WI38 (cell line): ENCODE results near the gene ITPKB.

Experiments
- H3K4me3 ChIP-seq: 2 replicates; pipeline ENCODE4 v1.5.1; 2011; ENCODE audit warnings: low read depth, mild to moderate bottlenecking, control low read depth, low read length
- TF ChIP-seq, protein P1 (sequence below): IDR thresholded peaks from 2 replicates; pipeline ENCODE4 v1.5.1; 2012; ENCODE audit warnings: low read depth, mild to moderate bottlenecking, control low read depth, low read length

The ITPKB gene

DNA sequence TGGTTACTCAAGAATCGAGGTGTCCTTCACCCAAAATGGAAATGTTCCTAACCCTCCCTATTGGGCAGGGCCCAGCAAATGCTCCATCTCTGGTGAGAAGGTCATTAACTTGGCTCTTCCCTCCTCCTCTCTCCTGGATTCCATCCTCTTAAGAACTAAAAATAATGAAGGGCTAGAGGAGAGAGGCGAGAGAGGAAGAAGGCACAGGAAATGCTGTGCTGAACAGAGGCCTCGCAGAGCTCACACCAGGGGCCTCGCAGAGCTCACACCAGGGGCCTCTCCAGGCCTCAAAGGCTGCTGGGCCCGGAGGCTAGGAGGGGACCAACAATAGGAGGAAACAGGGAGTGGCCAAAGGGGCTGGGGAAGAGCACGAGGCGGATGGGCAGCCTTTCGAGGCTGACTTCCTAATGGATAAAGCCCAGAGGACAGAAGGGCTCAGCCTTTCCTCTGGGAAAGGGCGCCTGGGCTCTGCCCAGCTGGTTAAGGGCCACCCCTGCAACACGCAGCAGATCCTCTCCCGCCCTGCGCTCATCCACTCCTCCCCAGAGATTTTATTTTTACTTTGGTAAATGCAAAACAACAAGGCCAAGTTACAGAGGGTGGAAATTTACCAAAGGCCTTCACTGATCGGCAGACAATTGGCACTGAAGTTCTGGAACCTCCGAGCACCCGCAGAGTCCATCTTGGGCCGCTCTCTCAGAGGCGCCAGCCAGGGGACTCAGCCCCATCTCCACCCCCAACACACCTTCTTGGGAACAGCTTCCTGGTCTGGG lies 78.5 kb downstream of the ITPKB start:
- TF ChIP-seq, protein P1, sequence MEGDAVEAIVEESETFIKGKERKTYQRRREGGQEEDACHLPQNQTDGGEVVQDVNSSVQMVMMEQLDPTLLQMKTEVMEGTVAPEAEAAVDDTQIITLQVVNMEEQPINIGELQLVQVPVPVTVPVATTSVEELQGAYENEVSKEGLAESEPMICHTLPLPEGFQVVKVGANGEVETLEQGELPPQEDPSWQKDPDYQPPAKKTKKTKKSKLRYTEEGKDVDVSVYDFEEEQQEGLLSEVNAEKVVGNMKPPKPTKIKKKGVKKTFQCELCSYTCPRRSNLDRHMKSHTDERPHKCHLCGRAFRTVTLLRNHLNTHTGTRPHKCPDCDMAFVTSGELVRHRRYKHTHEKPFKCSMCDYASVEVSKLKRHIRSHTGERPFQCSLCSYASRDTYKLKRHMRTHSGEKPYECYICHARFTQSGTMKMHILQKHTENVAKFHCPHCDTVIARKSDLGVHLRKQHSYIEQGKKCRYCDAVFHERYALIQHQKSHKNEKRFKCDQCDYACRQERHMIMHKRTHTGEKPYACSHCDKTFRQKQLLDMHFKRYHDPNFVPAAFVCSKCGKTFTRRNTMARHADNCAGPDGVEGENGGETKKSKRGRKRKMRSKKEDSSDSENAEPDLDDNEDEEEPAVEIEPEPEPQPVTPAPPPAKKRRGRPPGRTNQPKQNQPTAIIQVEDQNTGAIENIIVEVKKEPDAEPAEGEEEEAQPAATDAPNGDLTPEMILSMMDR: no peak

DNA sequence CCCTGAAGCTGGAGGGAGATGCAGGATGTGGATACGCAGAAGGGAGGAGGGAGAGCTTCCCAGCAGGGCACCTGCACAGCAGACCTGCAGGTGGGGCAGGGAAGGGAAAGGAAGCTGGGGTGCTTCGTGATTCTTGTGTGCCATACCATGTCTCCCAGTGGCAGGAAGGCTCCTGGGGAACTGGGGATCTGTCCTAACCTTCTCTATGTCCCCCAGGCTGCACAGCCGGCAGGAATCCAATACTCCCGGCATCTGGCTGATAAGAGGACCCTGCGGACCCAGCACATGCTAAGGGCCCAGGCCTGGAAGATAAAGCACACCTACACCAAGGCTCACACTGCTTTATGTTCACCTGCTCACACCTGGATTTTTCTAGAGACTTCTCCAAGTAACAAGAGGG lies 79.4 kb downstream of the ITPKB start:
- TF ChIP-seq, protein P1: no peak
- H3K4me3 ChIP-seq: no peak overlapping the region

More for the DNA sequence above, 78.5 kb downstream of the ITPKB start:
- H3K4me3 ChIP-seq: no peak overlapping the region

DNA sequence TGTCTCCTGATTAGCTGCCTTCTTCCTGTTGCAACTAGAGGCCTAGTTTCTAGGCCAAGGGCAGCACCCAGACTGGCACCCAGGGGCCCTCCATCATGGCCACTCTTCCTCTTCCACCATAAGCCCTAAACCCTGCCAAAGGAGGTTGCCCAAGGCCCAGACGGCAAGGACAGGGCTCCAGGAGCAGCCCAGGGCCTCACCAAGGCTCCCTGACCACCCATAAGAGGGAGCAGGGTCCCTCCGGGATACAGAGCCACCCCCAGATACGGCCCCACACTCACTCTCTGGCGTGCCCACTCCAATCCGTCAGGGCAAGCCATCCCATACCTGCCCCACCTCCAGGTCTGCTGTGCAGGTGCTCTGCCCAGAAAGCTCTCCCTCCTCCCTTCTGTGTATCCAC lies 79.9 kb downstream of the ITPKB start:
- TF ChIP-seq, protein P1: no peak
- no peak overlapping the region for H3K4me3 ChIP-seq

DNA sequence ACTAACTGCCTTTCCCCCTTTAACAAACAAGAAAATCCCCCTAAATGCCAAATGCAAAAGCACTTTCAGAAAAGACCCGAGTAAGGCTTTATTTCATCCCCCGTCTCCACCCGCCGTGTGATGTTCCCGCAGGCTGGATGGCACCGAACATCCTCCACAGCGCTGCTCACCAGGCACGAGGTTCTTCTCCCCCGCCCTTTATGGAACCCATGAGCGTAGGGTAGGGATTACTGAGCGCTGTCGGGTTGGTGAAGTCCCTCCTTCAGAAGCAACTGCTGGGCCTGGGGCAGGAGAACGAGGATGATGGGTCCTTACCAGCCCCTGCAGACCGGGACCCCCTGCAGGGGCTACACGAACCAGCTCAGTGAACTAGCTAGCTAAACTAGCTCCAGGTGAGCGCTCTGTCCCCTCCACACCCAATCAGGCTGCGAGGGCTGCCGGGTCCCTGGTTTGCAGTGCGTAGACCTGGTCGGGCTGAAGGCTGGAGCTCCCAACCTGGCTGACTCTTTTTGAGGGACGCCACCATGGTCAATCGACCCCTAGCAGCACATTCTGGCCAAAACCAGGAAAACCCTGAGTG lies 80.4 kb downstream of the ITPKB start:
- TF ChIP-seq, protein P1: no peak
- H3K4me3 ChIP-seq: no peak overlapping the region

DNA sequence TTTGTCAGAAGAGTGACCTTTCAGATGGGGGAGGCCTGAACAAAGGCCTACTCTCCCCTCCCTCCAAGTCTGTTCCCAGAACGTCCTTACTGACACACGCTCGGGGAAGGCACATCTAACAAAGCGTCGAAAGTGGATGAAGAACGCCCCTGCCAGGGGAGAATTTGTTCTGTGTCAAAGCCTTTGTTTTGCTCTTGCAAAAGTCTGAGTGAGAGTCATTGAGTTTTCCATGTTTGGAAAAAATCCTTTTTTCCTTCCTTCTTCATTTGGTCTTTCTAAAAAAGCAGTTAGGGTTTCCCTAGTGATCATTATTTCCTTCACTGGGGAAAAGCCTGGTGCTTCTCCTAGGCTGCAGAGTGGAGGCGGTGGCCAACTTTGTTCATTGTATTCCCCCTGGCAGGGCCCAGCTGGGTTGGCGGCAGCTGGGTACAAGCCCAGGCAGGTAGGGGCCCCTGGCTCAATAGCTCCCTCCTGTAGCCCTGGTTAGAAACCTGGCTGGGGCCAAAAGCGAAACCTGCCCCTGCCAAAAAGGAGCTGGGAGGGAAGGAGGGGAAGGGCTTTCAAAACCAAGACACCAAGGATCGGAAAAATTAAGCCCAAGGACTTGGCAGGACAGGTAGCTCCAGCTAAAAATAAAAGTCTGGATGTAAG lies 81.1 kb downstream of the ITPKB start:
- TF ChIP-seq, protein P1: no peak
- no peak overlapping the region for H3K4me3 ChIP-seq

DNA sequence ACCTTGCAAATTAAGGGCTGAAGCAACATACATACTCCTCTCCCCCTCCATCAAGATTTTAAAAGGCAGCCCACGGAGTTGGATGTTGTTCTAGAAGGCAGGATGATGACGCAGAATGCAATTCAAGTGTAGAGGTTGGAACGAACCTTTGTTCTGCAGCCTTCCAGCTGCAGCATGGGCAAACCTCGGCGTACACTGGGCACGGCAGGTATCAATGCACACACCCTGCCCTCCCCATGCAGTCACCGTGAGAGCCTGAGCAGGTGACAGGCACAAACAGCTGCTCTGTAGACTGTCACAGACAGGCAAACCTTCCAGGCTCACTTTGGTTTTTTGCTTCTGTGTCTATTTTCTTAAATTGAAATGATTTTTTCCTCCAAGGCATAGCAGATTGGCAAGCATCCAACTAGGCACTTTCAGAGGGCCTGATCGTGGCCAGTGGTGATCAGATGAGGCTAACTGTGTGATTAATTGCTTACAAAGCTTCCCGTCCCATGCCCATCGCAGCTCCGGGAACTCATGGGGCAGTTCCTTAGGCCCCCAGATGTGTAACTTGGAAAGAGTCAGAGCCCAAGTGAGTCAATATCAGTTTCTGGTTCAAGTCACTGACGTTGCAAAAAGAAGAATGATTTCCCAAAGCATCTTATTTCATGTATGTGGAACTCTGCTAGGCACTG lies 82.3 kb downstream of the ITPKB start:
- H3K4me3 ChIP-seq: no peak overlapping the region
- TF ChIP-seq, protein P1: no peak

DNA sequence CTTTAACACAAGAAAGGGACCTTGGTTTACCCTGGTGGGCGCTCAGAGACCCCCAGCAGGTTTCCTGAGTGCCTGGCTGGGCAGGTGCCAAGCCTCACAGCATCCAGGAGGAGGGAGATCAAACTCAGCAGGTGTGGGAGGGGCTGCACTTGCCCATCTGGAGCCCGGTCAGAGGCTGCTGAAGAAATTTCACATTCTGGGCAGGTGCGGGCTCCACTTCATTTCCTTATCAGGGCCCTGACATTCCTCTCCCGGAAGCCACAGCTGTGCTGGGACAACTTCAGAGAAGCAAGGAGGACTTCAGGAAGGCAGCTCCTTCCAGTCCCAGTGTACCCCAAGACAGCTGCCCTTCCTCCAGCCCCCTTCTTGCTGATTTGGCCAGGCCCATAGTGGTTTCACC lies 82.9 kb downstream of the ITPKB start:
- TF ChIP-seq, protein P1: no peak
- H3K4me3 ChIP-seq: no peak overlapping the region
